ENCODE data around the gene PITPNC1. TPM values are rescaled to one million over a fixed set of nuclear protein-coding genes. Genes with fewer than 3 reads are reported as not detected.

PITPNC1 gene
- total and polyA plus RNA-seq, 2 of the 13 experiments (the other 11 are each of a cell fraction or from before 2014, with no cell fraction given), result 4.1 to 5.7 TPM

GRCh38 chr17:67376737-67377487 lies at the start of gene PITPNC1 (continued):
- TF ChIP-seq RNF219 (CRISPR knock-in tag; IDR thresholded peaks at IDR 0.05), result no peak
- TF ChIP-seq ZNF207 (IDR thresholded peaks at IDR 0.05; ENCODE audit: borderline replicate concordance), result no peak
- TF ChIP-seq ZNF260 (CRISPR knock-in tag; IDR thresholded peaks at IDR 0.05; ENCODE audit: borderline replicate concordance, low read depth), result no peak
- TF ChIP-seq DR1 (CRISPR knock-in tag; IDR thresholded peaks at IDR 0.05), result no peak; the same call in 1 of the 2 replicates
- TF ChIP-seq GPBP1L1 (CRISPR knock-in tag; IDR thresholded peaks at IDR 0.05), result no peak
- no peak for TF ChIP-seq SETDB1 (CRISPR knock-in tag; IDR thresholded peaks at IDR 0.05; ENCODE audit: borderline replicate concordance)
- TF ChIP-seq ZNF775 (CRISPR knock-in tag; IDR thresholded peaks at IDR 0.05; ENCODE audit: borderline replicate concordance), result no peak
- TF ChIP-seq RBFOX2 (IDR thresholded peaks at IDR 0.05; ENCODE audit: low read depth, low read length), result peak; percentile 57; the same call in 1 of the 2 replicates
- TF ChIP-seq KIAA2018 (CRISPR knock-in tag; IDR thresholded peaks at IDR 0.05; ENCODE audit: borderline replicate concordance), result no peak
- TF ChIP-seq HOXA9 (CRISPR knock-in tag; IDR thresholded peaks at IDR 0.05; ENCODE audit: borderline replicate concordance), result no peak
- TF ChIP-seq KLF6 (CRISPR knock-in tag; IDR thresholded peaks at IDR 0.05), result no peak
- no peak for TF ChIP-seq ZNF512 (CRISPR knock-in tag; IDR thresholded peaks at IDR 0.05)
- TF ChIP-seq EHMT2 (IDR thresholded peaks at IDR 0.05; ENCODE audit: borderline replicate concordance, low read depth, low read length), result no peak
